ENCODE measurements around the gene SUFU.

DNA sequence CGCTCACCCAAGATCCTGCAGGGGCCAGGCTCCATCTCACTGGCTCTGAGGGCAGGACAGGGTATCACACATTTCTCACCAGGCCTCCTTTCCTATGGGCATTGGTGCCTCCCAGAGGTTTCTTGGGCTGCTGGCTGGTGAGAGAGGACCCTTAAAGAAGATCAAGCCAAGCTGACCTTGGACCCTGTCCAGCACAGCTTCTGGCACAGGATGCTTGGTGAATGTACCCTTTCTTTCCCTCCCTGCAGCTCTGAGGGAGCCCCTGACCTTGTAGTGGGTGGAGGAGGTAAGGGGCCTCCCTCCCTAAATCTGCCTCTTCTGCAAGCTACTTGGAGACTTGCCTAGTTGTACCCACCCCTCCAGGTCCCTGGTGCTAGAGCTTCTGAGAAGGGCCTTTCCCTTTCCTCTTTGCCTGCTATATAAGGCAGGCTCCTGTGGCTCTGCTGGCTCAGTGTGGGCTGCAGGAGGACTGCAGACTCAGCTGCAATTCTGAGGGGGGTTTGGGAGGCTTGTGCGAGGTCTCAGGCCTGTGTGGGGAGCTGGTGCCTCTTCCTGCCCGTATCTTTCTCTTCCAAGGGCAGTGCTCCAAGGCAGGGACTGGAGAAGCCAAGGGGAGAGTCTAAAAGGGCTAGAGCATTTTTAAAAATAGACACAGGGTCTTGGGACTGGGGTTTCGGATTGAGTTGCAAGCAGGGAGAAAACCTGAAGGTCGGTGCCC, 128.8 kb downstream of the SUFU start:
- no peak for TF ChIP-seq FOXK2 (IDR thresholded peaks at IDR 0.05)
- no peak for TF ChIP-seq LEF1 (IDR thresholded peaks at IDR 0.05; ENCODE audit: borderline replicate concordance)
- TF ChIP-seq TARDBP (IDR thresholded peaks at IDR 0.05), result no peak
- TF ChIP-seq SUZ12 (IDR thresholded peaks at IDR 0.05), result no peak
- no peak for TF ChIP-seq ARNT (IDR thresholded peaks at IDR 0.05)
- no peak for TF ChIP-seq SP1 (IDR thresholded peaks at IDR 0.05)
- no peak for TF ChIP-seq ELF4 (IDR thresholded peaks at IDR 0.05)
- TF ChIP-seq FOXM1 (IDR thresholded peaks at IDR 0.05; ENCODE audit: borderline replicate concordance), result no peak
- TF ChIP-seq, protein P1, sequence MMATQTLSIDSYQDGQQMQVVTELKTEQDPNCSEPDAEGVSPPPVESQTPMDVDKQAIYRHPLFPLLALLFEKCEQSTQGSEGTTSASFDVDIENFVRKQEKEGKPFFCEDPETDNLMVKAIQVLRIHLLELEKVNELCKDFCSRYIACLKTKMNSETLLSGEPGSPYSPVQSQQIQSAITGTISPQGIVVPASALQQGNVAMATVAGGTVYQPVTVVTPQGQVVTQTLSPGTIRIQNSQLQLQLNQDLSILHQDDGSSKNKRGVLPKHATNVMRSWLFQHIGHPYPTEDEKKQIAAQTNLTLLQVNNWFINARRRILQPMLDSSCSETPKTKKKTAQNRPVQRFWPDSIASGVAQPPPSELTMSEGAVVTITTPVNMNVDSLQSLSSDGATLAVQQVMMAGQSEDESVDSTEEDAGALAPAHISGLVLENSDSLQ (IDR thresholded peaks at IDR 0.05), result no peak
- TF ChIP-seq BHLHE40 (IDR thresholded peaks at IDR 0.05; ENCODE audit: borderline replicate concordance), result no peak
- TF ChIP-seq NFRKB (IDR thresholded peaks at IDR 0.05), result no peak
- TF ChIP-seq FOXA1 (IDR thresholded peaks at IDR 0.05), result no peak
- no peak for TF ChIP-seq HDGF (IDR thresholded peaks at IDR 0.05; ENCODE audit: borderline replicate concordance)
